NCI-H2196 (cell line): ENCODE measurements around the gene ENTREP3.

Source experiments
- DNase-seq: peaks from one replicate; lab custom pipeline; 2025; ENCODE audit not compliant: unreplicated experiment; lab: John Stamatoyannopoulos, UW

The ENTREP3 gene

DNA sequence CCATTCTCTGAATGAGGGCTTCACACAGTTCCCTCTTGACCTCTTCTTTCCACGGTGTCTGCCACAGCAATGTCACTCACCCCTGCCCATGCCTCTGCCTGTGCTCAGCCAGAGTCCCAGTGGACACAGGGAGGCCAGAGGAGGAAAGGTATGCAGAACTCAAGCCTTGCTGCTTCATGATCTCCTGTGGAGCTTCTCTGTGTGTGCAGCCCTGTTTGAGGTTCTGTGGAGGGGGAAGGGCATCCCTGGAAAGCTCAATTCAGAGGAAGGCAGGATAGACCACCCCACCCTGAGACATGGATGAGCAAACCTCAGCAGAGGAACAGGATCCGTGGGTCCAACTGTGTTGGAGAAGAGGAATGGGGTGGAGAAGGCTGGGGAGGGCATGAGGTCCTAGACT, 24.0 kb upstream of the ENTREP3 start:
- DNase-seq: no peak

DNA sequence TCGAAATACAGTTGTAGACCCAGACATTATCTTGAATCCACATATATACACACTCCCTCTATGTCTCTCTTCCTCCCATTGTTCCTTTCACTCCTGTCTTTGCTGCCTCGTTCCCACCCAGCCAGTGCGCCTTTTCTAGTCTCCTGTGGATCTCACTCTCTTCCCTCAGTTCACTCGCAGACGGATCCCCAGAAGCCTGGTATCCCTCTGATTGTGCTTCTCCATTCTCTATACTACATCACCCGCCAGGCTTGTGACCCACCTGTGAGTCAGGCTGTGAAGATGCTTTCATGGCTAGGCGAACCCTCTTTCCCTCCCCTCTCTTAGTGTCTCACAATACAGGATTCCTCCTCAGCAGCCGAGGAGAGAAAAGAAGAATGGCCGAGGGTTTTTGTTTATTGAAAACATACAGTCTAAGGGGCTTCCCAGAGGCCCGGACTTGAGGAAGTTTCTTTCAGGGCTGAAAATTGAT, 23.4 kb upstream of the ENTREP3 start:
- no peak for DNase-seq

DNA sequence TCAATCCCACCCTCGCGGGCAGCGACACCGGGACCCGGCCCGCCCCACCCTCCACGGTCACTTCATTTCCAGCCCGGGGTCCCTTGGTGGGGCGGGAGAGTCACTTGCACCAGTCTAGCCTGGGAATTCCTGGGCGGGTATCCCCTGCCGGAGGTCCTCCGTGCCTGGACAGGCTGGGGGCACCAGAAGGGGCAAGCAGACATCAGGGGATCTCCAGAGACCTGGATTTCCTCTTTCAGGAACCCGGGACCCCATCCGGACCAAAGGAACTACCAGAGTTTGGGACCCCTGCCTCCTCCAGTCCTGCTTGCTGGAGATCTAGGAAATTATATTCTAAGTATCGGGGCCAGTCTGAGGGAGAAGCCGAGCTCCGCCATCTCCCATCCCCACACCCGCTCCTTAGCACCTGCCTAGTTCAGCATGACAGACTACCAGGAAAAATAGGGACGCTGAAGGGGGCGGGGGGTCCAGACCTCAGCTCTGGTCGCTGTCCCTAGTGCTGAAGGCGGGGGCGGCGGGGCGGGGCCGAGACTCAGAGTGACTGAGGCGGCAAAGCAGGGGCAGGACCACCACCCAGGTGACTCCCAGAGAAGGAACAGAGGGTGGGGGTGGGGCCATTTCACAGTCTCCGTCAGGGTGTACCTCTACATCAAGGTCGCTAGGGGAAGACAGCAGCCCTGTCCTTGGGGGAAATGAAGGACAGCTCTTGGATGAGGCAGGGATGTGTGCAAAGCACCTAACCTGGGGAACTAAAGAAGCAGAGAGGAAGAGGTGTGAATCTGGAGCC, 22.8 kb upstream of the ENTREP3 start:
- peak; percentile 62 for DNase-seq

DNA sequence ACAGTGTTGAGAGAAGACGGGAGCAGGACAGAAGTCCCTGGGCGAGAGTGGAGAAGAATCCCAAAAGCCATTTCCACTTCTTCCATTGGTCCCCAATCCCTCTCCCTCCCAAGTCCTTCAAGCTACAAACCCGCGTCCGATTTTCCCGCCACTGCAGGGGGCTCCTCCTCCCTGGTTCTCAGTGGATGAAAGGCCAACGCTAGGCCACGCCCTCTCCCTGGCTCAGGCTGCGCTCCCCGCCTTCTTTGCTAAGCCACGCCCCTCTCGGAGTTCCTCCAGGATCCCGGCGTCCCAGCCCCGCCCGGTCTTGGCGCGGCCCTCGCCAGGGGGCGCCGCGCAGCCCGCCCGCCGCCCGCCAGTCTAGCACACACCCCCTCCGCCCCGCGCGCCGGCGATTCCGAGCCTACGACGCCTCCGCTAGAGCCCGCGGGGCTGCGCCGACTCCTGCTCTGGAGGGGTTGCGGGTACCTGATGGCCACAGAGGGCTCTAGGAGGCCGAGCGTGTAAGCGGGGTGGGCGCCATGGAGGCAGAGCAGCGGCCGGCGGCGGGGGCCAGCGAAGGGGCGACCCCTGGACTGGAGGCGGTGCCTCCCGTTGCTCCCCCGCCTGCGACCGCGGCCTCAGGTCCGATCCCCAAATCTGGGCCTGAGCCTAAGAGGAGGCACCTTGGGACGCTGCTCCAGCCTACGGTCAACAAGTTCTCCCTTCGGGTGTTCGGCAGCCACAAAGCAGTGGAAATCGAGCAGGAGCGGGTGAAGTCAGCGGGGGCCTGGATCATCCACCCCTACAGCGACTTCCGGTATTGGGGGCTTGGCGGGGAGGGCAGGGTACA, 22.0 kb upstream of the ENTREP3 start, which contains the start of gene HCN3:
Gene HCN3 (plus strand): TSS at position 394 of the 832 bp plus-strand sequence. CDS start 128 bp downstream, at position 522.
- DNase-seq: peak; percentile 98

DNA sequence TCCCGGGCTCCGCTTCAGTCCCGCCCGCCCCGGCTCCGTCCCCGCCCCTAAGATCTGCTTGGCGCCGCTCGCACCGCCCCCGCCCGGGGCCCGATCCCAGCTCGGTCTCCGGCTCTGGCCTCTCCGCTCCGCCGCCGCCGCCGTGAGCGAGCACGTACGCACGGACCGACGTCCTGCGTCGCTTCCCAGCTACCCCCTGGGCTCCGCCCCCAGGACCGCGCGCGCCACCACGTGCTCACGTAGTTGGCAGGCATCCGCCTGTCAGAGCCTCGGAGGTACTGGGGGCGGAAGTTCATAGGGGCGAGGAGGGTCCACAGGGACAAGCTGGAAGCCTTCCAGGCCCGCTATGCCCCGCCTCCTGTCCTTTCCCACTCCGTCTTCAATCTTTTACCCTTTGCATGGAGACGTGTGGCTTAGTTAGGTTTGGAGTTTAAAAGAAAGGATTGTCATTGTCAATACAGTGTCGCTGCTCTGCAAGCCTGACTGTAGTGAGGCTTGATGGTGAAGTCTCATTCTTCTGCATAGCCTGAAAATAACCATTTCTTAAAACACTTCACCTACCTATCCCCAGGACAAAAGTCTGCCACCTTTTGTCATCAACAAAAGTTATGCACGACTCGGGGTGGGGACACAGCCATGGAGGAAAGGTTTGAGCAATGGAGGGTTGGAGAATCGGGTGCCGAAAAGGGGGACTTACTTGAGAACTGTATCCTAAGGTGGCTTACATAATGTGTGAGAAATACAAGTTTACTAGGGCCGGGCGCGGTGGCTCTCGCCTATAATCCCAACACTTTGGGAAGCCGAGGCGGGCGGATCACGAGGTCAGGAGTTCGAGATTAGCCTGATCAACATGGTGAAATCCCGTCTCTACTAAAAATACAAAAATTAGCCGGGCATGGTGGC, 18.3 kb upstream of the ENTREP3 start, which contains the start of gene CLK2:
Gene CLK2 (minus strand): TSS at position 162 of the 903 bp plus-strand sequence. CDS start 2,527 bp downstream, outside the sequence.
- peak; percentile 96 for DNase-seq

DNA sequence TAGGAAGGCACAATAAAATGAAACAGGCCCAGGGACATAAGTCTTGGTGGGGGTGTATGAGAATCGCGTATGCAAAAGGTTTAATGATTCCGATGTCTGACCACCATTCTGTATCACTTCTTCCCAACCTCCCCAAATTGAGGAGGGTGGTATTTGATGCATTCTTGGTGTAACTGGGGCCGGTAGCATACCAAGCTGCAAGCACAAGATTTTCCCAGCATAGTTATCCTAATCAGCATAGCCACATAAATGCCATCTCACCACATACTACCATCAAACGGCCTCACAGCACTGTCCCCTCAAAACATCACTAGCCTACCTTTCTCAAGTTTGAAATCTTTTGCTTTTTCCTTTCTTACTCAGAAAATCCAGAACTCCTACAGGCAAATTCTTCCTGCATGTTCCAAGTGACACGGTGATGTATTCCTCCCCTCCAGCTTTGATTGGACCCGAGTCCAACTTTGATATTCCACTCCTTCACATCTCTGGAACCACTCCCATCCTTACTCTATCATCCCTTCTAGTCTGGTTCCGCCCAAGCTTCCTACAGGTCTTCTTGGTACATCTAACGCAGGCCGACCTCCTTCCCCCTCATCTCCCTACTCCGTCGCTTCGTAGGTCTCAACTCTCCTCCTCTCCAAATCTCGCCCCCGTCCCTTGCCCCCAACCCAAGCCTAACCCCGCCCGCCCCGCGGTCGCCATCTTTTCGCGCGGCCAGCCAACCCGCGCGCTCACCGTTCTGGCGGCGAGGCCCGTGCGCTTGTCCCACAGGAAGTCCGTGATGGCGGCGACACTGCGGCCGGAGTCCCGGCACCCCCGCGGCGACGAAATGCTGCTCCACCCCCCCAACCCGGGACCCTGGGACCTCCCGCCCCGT, 17.4 kb upstream of the ENTREP3 start:
- DNase-seq: peak; percentile 68

DNA sequence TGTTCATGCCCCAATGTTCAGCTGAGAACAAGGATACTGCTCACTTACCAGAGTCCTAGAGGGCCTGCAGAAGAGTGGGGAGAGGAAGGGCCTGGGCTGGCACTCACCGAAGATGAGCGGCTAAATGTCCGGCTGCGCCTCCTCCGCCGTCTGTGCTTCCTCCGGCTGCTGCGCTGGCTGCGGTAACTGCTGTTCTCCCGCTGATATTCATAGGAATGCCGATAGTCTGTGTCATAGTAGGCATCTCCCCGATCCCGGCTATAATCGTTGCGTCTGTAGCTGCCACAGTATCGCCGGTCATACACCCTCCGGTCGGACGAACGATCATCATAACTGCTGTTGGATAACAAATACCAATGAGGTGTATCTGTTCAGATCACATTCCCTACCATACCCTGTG, 14.1 kb upstream of the ENTREP3 start:
- DNase-seq: no peak

DNA sequence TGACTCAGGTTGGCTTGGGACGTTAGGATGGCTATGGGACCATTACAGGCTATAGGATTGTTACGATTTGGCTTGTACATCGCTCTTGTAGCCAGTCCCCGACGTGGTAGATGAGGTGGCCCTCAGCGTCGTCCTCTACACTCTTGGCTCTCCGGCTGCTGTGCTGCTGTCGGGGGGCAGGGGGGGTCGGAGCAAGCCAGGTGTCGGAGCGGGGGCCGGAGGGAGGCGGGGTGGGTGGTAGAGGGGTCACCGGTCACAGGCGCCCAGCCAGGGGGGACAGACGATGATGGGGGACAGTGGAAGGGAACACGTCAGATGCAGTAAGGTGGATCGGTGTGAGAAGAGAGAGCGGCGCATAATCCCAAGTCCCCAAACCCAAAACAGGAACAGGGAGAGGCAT, 13.3 kb upstream of the ENTREP3 start:
- DNase-seq: no peak

DNA sequence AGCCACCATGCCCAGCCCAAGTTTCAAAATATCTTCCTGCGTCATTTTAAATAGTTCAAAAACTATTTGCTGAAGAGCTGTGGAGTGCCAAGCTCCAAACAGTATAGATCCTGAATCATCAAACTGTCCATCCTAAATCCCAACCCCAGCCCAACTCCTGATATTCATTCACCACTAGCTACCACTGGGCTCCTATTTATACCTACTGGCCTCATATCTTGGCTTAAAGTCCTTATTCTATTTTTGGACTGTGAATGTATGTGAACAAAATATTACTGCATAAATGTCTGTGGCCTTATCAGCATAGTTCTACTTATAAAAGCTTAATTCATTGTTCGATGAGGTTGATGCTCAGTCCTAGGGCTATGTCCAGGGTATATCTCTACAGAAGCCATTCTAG, 12.1 kb upstream of the ENTREP3 start:
- DNase-seq: no peak

DNA sequence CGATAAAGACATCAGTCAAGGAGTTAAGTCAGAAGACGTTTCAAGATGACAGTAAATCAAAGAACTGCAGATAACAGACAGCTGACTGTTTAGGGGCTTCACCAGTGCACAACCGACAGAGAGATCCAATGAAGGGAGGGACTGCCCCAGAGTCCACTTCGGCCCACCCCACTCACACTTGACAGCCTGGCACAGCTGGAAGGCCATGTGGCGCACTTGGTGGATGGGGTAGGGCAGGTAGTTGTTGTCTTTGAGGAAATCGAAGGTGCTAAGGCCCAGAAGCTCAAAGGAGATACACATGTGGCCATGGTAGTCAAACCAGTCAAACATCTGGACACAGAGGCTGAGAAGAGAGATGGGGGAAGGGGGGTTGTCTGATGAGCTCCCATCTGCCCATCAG, 11.3 kb upstream of the ENTREP3 start:
- DNase-seq: no peak

DNA sequence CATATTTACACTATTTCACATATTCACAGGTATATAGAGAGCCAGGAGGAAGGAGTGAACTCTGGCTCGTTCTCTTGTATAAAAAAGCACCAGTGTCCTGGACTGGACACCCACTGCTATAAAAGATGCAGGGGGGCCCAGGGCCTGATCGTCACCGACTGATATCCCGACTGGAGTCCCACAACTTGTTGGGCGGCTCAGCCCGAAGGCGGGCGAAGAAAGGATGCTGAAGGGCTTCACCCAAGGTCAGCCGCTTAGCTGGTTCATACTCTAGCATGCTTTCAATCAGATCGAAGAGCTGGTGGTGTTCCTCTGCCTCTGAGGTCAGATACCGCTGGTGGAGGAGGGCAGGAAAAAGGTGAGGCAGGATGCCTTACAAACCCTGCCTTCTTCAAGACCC, 7.8 kb upstream of the ENTREP3 start:
- no peak for DNase-seq

DNA sequence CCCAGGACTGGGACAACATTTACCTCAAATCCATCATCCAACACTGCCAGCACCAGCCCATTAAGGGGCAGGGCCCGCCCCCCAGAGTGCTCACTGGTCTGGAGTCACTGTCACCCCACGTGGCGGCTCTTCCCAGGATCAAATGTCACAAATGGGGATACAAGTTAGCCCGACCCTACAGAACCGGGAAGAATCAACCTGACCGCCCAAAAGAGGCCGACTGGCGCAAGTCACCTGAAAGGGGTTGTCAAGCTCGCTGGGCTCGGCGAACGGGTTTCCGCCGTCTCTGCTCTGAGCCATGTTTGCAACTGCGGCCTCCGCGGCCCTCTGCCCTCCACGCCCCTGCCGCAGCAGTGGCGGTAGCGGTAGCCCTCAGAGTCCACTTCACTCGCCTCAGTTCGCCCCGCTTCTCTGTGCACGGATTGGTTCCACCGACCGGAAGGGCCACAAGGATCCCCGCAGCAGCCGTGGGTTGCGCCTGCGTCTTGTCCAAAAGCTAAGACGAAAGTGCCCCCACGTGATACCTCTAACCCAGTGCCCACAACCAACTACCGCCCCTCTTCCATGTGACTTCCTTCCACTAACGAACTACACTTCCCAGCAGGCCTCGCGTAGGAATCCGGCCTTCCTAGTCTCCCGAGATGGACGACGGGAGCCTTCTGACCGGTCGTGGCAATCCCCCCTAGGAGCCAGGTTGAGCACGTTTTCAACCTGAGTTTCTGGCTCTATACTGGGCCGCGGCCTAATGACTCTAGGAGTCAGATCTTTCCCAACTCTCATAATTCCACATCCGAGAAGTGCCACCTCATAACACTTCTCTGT, 6.8 kb upstream of the ENTREP3 start, which contains the start of gene SCAMP3:
Gene SCAMP3 (minus strand): TSS at position 509 of the 822 bp plus-strand sequence. CDS start 209 bp downstream, at position 300.
- peak; percentile 97 for DNase-seq

DNA sequence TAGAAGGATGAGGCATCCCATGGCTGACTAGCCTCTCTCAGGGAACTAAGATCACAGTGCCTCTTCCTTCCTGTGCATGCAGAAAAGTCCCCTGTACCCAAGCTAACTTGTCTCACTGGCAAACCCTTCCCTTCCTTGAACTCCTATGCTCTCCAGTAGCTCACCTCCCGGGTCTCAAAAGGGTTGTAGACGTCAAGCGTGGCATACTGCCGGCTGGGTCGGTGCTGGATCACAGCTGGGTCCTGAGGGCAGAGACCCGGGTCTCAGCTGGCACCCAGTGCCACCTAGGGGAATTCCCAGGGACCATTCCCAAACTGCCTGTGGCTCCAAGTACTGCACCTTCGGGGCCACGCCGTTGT, 6.2 kb upstream of the ENTREP3 start:
- DNase-seq: no peak

DNA sequence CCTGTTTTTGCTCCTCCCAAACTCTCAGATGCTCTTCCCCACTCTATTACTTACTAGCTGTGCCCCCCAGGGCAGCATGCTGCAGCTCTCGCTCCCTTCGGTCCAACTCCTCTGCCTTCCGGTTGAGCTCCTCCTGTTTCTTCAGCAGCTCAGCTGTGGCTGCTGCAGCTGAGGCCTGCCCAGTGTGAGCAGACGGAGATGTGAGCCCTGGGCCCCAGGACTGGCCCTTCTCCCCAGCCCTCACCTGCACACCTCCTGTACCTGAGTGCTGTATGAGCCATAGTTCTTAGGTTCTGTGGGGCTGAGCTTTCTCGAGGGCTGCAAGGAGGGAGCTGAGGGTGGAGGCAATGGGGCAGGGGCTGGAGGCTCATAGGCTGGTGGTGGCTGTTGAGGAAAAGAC, 5.0 kb upstream of the ENTREP3 start:
- no peak for DNase-seq

DNA sequence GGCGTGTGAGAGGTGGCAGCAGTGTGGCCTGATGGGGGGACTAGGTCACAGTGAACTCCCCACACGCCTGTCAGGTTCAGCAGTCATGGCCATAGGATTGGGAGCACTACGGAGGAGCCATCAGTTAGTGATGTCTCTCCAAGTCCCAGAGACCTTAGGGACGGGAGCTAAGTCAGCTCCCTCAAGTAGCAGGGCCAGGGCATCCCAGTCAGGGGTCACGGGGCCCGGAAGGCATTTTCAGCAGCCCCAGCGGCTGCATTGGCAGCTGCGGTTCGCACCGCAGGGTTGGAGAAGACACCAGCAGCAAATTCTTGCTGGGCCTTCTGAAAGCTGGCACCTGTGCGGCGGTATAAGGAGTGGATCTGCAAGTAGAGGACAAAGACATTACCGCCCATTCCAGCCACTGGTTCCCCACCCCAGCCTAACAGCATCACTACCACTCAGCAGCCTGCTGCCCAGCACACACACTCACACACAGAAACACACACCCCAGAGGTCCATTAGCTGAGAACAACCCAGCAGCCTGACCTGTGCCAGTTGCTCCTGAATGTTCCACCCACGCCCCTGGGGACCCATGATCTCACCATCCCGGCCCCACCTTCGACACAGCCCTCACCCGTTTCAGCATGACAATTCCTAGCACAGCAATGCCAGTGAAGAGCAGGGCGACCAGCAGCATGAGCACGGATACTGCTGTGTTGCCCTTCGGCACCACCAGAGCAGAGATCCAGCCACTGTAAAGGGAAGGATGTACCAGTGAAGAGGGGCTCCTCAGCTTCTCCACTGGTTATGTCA, 972 bp upstream of the ENTREP3 start:
- no peak for DNase-seq

DNA sequence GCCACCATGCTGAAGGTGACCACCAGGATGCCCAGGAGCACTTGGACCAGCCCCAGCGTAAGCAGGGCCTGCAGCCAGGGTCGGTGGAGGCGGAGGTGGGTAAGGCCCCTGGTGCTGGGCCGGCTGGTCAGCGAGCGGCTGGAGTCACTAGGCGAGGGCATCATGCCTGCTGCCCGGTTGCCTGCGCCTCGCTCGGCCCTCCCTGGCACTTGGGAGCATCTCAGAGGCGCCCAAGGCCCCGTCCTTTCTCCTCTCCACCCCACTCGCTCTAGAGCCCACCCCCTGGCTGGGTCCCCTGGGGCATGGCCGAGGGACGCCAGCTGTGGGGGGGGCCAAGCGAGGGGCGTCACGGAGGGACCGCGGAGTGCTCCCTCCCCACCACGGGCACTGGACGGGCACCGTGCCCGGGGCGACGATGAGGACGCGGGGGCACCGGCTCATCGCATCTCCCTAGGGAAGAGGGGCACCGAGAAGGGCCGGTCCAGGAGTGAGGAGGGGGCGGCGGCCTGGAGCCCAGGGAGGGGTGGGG, 505 bp downstream of the ENTREP3 start:
- DNase-seq: no peak

DNA sequence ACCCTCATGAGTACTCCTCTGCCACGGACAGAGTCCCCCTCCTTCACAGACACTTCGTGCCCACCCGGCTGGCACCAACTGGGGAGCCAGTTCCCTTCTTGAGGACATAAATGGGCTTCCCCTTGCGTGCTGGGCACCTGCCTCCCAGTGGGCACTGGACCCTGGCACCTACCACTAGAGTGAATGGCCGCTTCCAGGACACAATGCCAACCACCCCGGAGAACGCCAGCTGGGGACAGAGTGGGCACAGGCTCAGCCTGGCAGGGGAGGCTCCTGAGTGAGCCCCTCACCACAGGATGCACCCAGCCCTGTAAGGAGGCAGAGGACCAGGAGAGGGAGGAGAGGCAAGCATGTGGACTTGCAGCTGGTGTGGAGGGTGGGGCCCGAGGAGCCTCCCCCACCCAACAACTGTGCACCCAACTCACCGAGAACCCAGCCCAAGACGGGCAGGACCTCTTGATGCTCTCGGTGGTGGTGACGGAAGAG, 1.0 kb downstream of the ENTREP3 start:
- DNase-seq: no peak

DNA sequence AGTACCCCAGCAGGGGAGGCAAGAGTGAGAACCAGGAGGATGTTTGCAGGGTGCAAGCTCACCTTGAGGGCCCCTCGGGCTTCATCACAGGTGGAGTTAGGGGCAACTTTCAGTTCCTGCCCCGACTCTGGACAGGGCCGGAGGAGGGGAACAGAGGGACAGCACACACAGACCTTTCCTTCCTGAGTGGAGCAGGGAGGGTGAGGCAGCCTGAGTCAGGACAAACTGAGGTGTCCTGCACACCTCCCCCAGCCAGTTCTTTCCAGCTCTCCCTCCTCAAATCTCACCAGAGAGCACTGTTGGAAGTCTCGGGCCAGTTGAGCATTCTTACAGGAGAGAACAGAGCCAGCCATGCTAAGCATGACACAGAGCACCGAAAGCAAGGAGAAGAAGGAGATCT, 1.5 kb downstream of the ENTREP3 start:
- DNase-seq: no peak
